GM12801 (cell line): Measurements from ENCODE around the gene ETFA.

Experiments used
- CTCF ChIP-seq: IDR thresholded peaks from one replicate; pipeline ENCODE4 v1.5.1; 2011; ENCODE audit warnings: control low read depth; ENCODE audit not compliant: insufficient read length; ENCODE audit errors: extremely low read depth

ETFA gene

GRCh38 chr15:76176487-76177085 is 134.7 kb downstream of the ETFA start:
- TF ChIP-seq CTCF: no peak

GRCh38 chr15:76176059-76176458 is 135.2 kb downstream of the ETFA start:
- no peak for TF ChIP-seq CTCF

- no peak for TF ChIP-seq CTCF
These were observed 135.8 kb downstream of the ETFA start for GRCh38 chr15:76175442-76175841.

- TF ChIP-seq CTCF: no peak
These were observed 136.6 kb downstream of the ETFA start for GRCh38 chr15:76174654-76175053.

- no peak for TF ChIP-seq CTCF
These were observed 137.9 kb downstream of the ETFA start for GRCh38 chr15:76173317-76173834.

GRCh38 chr15:76172782-76173181 is 138.5 kb downstream of the ETFA start:
- no peak for TF ChIP-seq CTCF

GRCh38 chr15:76169911-76170800 is 141.1 kb downstream of the ETFA start:
- TF ChIP-seq CTCF: no peak
